RKO (cell line): ENCODE data around the gene AMPD2.

Source experiments
- DNase-seq: peaks from one replicate; pipeline ENCODE4 v3.0.0-alpha.2; 2016; ENCODE audit warnings: low spot score

AMPD2 gene

DNA sequence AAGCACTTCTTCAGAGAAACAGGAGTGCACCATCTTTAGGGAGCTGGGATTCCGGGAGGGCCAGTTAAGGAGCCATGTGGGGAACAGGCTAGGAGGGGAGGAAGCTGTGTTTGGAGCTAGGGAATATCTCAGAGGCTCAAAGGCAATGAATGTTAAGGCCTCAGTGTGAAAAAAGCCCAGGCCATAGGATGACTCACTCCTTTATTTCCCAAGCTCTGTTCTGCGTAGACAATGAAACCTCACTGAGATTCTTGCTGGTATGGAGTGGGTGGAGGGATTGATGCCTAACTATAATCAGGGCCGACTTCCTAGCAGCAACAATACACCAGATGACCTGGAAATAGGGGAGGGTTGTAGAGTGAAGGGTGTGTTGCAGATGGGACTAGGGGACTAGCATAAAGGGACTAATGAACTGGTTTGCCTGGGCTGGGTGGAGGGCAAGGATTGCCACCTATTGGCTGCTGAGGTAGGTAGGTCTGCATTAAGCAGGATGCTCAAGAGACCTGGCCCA is 2.3 kb upstream of the AMPD2 start:
- peak; percentile 57 for DNase-seq

DNA sequence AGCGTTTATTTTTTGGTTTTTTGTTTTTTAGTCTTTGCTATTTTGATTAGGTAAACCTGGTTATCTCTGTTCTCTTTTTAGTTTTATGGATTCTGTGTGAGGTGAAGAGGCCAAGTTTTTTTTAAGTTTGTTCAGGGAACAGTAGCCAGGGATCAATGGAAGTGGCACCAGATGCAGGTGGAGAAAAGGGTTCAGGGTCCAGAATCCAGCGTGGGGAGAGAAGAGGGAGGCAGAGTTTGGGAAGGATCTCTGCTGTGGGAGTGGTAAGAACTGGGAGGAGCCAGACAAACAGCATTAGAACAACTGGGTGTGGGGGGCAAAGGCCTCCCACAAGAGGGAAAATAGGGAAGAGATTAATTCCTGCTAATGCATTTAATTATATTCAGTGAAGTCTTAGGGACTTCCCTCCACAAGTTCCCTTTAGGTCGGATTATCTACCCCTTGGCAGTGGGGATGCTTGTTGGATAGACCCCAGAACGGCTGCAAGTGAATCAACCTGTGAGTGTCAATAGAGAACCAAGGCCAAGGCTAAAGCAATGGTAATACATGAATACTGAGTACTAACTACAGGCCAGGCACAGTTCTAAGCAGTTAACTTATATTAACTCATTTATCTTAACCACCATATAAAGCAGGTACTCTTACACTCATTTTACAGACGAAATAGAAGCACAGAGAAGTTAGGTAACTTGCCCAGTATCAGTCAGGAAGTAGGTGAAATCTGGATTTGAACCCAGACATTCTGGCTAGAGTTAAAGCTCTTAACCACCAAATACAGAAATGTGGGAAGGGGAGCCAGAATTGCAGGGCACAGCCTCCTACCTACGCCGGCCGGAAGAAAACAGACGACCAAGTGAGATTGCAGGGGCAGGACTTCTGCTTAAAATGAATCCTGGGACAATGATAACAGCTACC is 719 bp upstream of the AMPD2 start:
- DNase-seq: no peak

DNA sequence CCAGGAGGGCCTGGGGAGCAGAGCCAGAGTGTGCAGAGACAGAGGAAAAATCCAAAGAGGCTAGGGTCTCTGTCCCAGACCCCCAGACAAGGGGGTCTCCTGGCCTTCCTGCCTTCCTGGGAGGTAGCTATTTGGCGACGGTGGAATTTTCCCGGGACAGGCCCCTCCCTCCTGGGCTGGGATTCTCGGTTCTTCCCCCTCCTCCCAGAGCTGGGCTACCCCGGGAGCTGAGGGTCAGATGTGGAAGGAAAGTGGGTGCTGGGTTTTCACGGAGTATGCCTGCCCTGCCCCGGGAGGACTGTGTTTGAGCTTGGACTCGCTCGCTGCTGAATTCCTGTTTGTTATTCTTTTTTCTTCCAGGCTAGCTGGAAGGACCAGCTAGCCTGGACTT is 759 bp downstream of the AMPD2 start:
- peak; percentile 55 for DNase-seq

DNA sequence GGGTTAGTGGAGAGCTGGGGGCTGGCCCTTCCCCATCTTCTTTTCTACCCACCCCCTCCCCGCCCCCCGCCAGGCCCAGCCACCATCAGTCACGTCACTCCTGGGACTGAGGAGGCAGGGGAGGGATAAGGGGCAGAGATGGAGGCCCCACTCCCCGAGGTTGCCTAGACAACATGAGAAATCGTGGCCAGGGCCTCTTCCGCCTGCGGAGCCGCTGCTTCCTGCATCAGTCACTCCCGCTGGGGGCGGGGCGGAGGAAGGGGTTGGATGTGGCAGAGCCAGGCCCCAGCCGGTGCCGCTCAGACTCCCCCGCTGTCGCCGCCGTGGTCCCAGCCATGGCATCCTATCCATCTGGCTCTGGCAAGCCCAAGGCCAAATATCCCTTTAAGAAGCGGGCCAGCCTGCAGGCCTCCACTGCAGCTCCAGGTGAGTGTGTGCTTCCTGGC is 1.2 kb downstream of the AMPD2 start:
- DNase-seq: peak; percentile 96

DNA sequence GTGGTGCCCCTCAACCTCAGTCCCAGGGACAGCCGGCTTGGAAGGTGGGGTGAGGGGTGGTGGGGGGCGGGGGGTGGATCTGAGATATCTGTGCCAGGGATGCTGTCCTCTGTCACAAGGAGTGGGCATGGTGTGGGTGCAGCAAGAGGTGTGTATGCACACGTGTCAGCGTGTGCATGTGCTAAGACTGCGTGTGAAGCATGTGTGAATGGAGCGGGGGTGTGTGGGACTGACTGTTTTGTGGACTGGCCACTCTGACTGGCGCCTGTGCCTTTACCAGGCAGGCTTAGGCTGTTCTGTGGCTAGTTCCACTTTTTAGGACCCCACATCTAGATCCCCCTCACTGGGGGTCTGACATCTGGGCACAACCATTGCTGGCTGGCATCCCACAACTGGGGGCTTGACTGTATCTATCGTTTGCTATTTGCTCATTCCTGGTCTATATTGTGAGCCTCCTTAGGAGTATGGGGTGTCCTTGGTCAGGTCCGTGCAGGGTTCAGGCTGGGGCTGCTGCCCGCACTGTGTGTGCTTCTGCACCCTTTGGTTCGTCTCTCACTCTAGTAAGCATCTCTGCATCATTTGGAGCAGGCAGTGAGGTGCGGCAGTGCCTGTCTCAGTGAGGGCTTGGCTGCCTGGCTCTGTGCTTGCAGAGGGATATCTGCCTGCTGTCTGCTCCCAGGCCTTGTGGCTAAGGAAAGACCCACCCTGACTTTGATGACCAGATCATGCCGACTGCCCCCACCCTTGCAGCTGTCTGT is 1.9 kb downstream of the AMPD2 start:
- peak; percentile 47 for DNase-seq

DNA sequence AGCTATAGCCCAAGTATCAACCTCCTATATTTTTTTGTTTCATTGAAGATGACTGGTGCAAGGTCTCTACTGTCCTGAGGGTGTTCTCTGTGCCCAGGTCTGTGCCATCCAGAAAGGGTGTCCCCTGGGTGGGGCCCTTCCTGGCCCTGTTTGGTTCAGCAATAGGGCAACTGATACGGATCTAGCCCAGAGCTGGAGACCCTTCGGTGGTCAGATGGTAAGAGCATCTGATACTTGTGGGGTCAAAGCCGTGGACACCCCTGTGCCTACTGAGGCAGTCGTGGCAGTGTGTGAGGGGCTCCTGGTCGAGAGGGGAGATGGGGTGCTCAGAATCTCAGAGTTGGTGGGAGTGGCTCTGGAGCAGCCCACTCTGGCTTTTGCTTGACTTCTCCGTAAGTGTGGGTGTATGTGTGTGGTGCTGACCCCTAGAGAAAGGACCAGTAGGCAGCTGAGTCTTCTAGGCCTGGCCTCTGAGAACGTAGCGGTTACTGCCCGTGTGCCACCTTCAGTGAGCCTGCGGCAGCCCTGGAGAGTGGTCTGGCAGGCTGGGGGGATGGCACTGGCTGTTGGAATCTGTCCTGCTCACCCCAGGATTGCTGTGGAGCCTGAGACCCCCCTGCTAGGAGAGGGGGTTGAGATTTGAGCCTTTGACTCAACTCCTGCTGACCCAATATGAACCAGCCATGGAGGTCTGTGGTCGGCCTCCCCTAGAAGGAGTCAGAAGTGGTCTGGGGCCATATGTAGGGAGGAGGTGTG is 2.7 kb downstream of the AMPD2 start:
- no peak for DNase-seq

DNA sequence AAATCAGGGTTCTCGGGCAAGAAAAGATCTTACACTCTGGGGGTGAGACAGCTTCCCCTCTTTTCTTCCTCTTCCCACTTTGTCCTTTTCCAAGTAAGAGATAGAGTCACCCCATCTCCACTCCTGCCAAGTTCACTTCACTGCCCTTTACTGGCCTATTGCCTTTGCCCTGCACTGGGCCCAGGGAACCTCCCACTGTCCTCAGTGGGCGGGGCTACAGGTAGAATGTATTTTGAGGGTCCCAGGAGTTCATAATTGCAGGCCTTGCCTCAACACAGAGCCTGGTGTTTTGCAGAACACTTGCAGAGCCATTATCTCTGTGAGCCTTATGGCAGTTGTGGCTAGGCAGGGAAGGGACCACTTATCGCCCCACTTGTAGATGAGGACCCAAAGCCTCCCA is 3.3 kb downstream of the AMPD2 start:
- no peak for DNase-seq

DNA sequence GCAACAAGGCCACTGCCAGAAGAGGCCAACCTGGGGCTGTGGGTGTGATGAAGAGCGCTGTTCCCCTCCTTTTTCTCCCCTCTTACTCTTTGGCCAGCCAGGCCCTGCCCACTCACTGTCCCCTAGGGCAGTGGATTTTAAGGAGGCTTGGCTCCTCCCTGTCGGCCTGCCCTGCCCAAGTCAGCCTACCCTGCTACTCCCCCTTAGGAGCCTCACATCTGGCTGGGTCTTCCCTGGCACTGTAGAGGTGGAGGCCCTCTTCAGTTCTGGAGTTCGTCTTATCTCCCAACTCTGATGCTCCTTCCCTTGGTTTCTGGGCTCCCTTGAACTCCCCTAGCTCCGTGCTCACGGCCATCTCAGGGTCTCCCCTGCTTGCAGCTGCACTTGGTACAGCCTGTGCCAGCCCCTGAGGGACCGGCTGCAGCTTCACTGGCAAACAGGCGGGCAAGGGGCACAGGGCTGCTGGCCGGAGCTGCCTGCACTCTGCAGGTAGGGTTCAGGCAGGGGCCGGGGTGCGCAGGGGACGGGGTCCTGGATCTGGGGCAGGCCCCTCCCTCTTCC is 4.0 kb downstream of the AMPD2 start:
- no peak for DNase-seq

DNA sequence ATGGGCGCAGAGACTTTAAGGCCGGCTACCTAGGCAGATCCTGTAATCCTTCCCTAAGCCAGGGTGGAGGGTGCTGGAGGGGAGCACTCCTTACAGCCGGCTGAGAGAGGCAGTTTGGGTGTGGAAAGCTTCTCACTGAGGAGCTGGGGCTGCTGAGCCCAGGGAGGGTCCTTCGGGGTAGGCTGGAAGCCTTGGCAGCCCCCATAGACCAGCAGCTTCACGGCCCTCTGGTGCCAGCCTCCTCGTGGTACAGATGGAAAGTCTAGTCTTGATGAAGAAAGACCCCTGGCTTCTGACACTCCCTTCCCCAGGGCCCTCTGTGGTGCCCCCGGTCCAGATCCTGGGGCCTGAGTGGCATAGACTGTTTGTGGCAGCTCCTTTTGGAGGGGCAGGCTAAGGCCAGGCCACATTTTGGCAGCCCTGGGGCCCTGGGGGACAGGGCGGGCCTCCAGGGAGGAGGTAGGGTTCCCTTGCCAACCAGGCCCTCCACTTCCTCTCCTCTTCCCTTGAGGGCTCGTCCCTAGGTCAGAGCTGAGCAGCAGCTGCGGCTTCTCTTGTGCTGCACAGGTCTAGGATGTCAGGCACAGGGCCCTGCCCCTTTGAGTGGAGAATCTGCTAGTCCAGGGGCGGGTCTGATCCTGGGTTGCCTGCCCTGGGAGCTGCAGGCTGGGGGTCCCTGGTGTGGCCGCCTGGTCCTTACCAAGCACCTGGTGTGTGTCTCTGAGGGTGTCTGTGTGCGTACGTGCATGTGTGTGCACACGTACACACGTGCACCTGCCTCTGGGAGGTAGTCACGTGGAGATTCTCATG is 4.8 kb downstream of the AMPD2 start:
- DNase-seq: no peak

DNA sequence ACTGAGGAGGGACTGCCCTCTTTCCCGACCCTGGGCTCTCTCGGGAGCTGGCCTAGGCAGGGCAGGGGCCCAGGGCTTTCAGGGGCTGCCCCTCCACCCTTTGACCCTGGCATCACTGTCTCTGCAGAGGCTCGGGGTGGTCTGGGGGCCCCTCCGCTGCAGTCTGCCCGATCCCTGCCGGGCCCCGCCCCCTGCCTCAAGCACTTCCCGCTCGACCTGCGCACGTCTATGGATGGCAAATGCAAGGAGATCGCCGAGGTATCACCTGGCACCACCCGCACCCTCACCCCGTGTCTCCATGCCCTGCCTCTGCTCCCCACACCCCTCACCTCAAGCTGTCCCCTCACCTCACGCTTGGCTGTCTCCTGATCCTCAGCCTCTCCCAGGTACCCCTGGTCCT is 5.5 kb downstream of the AMPD2 start:
- DNase-seq: no peak

DNA sequence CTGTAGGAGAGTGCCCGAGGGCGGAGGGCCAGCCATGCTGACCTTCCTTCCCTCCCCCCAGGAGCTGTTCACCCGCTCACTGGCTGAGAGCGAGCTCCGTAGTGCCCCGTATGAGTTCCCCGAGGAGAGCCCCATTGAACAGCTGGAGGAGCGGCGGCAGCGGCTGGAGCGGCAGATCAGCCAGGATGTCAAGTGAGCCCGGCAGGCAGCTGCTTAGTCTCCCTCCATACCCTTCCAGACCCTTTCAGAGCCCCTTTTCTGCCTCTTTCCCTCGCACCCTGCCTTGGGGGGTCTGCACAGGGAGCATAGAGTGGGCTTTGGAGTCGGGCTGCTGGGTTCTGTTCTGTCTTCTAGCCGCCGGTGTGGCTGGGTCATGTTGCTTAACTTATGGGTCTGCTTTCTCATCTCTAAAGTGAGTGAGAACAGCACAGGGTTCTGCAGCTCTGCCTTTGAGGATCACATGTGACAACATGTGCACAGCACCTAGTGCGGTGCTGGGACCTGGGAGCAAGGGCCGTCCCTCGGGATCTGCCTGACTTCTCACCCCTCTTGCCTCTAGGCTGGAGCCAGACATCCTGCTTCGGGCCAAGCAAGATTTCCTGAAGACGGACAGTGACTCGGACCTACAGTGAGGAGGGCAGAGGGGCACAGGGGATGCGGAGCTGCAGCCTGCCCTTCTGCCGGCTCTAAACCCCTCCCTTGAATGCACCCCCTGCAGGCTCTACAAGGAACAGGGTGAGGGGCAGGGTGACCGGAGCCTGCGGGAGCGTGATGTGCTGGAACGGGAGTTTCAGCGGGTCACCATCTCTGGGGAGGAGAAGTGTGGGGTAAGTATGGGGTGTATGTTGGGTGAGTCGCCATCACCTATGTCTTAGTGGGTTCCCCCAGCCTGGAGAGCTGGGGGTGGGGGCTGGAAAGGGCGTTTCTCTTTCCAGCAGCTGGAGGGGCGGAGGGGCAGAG is 6.2 kb downstream of the AMPD2 start:
- no peak for DNase-seq

DNA sequence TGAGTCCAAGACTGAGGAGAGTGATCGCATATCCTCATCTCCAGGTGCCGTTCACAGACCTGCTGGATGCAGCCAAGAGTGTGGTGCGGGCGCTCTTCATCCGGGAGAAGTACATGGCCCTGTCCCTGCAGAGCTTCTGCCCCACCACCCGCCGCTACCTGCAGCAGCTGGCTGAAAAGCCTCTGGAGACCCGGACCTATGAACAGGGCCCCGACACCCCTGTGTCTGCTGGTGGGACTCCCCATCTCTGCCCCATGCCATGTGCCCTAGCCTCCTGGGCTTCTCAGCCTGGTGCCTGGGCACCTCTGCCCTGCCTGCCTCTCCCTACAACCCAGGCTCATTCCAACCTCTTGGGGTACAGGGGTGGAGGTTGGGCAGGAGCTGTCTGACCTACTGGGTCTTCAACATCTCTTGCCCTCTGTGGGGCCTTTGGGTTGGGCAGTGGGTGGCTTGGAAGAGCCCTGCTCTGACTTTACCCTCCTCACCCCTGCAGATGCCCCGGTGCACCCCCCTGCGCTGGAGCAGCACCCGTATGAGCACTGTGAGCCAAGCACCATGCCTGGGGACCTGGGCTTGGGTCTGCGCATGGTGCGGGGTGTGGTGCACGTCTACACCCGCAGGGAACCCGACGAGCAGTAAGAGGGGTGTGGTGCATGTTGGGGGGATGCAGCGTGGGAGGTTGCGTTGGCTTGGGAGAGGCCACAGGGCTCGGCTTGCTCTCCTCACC is 7.2 kb downstream of the AMPD2 start:
- no peak for DNase-seq

DNA sequence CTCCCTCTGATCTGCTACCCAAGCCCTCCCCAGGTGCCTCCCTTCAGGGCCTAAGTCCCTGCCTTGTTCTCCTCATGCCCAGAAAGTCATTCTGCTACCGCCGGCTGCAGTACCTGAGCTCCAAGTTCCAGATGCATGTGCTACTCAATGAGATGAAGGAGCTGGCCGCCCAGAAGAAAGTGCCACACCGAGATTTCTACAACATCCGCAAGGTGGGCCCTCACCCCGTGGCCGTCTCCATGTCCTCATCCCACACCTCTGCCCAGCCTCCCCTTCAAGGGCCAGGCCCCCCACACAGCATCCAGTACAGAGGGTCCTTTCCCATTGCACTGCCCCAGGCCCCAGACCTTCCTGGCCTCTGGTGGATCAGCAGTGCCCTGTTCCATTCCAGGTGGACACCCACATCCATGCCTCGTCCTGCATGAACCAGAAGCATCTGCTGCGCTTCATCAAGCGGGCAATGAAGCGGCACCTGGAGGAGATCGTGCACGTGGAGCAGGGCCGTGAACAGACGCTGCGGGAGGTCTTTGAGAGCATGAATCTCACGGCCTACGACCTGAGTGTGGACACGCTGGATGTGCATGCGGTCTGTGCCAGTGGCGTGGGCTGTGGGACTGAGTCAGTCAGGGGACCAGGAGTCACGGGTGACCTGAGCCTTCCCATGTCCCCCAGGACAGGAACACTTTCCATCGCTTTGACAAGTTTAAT is 8.2 kb downstream of the AMPD2 start:
- DNase-seq: no peak

DNA sequence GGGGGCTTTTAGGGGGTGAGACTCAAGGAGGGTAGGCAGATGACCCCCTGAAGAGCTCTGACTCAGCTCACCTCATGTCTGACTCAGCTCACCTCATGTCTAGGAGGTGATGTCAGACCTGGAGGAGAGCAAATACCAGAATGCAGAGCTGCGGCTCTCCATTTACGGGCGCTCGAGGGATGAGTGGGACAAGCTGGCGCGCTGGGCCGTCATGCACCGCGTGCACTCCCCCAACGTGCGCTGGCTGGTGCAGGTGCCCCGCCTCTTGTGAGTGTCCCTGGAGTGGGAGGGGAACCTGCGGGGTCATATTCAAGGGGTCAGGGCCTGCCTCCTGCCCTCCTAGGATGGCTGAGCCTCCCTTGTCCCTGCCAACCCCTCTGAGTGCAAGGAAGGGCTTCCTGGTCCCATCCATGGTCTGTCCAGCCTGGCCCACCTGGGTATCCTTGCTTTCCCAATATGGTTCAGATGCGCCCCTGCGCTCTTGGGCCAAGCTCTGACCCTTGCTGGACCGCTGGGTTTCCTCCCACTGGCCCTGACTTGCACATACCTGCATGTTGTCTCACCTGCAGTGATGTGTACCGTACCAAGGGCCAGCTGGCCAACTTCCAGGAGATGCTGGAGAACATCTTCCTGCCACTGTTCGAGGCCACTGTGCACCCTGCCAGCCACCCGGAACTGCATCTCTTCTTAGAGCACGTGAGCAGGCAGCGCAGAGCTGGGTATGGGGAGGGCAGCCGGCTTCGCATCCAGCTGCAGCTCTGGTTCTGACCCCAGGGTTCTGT is 9.1 kb downstream of the AMPD2 start:
- DNase-seq: peak; percentile 23

DNA sequence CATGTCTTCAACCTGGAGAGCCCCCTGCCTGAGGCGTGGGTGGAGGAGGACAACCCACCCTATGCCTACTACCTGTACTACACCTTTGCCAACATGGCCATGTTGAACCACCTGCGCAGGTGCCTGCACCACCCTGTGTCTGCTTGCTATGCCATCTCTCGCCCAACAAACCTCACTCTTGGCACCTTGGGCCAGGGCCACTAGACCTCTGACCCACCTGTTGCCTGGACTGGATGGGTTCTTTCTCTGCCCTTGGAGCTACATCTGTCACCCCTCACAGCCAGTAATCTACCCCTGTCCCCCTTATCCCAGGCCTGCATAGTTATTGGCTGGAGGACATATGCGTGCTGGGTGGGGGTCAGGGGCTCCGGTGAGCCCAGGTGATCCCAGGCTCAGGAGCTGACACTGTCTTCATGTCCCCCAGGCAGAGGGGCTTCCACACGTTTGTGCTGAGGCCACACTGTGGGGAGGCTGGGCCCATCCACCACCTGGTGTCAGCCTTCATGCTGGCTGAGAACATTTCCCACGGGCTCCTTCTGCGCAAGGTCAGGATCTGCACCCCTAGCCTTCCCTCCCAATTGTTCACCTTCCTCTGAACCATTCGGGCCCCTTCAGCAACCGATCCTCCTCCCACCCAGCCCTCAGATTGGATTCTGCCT is 9.9 kb downstream of the AMPD2 start:
- no peak for DNase-seq

DNA sequence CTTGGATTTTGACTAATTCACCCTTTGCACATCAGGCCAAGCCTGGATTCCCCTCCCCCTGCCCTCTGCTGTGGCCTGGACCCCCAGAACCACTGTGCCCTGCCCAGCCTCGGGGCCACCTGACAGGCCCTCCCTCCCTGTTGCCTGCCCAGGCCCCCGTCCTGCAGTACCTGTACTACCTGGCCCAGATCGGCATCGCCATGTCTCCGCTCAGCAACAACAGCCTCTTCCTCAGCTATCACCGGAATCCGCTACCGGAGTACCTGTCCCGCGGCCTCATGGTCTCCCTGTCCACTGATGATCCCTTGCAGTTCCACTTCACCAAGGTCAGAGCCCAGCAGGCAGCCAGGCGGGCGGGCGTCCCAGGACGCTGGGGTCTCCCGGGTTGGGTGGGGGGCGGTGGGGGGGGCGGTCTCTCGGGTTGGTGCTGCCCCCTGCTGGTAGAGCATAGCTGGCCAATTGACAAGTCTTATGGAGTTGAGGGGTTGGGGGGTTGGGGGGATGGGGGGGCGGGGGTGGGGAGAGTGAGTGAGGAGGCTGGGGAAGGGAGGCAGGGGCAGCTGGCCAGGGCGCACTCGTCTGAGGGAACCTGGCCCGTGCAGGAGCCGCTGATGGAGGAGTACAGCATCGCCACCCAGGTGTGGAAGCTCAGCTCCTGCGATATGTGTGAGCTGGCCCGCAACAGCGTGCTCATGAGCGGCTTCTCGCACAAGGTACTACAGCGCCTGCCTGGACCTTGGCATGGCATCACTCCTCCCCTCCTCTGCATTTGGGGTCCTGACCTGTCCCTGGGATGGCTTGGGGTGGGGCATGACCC is 10.7 kb downstream of the AMPD2 start:
- DNase-seq: no peak
